Stimulated activated CD8-positive, alpha-beta memory T cell treated with anti-CD3 and anti-CD28 coated beads, Interleukin-15, amount 100 ng/mL, for 1 hour (primary cell): ENCODE measurements around the gene KIFC1.
"Not testable (repeated sequence)": the region's sequence is repeated elsewhere in the genome, so short reads cannot be mapped to it uniquely, and the experiment has no call there.

Experiments used
- DNase-seq: peaks from one replicate; pipeline ENCODE4 v3.0.0-alpha.2; 2020; ENCODE audit warnings: low read depth

KIFC1 gene, protein sequence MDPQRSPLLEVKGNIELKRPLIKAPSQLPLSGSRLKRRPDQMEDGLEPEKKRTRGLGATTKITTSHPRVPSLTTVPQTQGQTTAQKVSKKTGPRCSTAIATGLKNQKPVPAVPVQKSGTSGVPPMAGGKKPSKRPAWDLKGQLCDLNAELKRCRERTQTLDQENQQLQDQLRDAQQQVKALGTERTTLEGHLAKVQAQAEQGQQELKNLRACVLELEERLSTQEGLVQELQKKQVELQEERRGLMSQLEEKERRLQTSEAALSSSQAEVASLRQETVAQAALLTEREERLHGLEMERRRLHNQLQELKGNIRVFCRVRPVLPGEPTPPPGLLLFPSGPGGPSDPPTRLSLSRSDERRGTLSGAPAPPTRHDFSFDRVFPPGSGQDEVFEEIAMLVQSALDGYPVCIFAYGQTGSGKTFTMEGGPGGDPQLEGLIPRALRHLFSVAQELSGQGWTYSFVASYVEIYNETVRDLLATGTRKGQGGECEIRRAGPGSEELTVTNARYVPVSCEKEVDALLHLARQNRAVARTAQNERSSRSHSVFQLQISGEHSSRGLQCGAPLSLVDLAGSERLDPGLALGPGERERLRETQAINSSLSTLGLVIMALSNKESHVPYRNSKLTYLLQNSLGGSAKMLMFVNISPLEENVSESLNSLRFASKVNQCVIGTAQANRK

DNA sequence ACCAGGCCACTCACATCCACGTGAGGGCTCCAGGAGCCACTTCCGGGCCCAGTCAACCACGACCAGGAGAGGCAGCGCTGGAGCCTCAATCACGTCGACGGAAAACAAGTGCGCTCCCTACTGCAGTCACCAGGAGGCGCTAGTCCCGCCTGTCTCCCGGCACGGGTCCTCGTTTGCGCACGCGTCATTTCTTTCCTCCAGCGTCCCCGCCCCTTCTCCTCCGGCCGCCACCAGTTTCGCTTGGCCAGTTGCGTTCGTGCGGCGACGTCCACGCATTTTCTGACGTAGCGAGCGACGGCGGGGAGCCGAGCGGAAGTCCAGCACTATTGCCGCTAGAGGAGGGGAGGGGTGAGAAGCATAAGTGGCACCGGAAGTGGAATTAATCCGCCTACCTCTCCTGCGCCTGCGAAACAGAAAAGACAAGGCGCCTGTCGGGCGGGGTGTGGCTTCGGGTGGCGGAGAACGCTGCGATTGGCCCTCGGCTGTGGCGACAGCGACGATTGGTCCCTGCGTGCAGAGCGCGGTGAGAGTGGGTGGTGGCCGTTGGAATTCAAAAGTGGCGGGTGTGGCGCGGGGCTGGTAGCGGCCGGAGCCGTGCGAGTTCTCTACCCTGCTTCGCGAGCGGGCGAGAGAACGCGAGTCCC is at the start of gene KIFC1:
Gene KIFC1, plus strand, starts transcription at position 546 of the 644 bp plus-strand sequence. CDS start 163 bp downstream, outside the sequence.
- DNase-seq = peak; percentile 98

DNA sequence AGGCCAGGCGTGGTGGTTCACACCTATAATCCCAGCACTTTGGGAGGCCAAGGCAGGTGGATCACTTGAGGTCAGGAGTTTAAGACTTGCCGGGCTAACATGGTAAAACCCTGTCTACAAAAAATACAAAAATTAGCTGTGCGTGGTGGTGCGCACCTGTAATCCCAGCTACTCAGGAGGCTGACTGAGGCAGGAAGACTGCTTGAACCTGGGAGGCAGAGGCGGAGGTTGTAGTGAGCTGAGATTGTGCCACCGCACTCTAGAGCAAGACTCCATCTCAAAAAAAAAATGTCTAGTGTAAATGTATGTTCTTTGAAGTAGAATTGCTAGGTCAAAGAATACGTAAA is 48.0 kb upstream of the KIFC1 start:
- DNase-seq = not testable (repeated sequence)

DNA sequence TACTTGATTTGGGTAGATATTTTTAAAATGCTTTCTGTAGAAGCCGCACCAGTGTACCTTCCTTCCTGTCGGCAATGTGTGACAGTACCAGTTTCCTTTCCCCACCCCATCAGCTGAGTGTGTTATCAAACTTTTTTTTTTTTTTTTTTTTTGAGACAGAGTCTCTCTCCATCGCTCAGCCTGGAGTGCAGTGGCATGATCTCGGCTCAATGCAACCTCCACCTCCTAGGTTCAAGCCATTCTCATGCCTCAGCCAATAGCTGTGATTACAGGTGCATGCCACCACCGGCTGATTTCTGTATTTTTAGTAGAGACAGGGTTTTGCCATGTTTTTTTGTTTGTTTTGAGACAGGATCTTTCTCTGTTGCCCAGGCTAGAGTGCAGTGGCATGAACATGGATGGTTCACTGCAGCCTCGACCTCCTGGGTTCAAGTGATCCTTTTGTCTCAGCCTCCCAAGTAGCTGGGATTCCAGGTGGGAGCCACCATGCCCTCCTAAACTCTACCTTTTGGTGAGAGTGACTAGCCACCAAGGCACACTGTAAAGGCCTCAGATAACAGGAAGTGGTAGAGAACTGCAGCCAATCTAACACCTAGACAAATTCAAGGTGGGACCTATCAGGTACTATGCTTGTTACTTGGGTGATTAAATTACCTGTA is 47.5 kb upstream of the KIFC1 start:
- no peak for DNase-seq

DNA sequence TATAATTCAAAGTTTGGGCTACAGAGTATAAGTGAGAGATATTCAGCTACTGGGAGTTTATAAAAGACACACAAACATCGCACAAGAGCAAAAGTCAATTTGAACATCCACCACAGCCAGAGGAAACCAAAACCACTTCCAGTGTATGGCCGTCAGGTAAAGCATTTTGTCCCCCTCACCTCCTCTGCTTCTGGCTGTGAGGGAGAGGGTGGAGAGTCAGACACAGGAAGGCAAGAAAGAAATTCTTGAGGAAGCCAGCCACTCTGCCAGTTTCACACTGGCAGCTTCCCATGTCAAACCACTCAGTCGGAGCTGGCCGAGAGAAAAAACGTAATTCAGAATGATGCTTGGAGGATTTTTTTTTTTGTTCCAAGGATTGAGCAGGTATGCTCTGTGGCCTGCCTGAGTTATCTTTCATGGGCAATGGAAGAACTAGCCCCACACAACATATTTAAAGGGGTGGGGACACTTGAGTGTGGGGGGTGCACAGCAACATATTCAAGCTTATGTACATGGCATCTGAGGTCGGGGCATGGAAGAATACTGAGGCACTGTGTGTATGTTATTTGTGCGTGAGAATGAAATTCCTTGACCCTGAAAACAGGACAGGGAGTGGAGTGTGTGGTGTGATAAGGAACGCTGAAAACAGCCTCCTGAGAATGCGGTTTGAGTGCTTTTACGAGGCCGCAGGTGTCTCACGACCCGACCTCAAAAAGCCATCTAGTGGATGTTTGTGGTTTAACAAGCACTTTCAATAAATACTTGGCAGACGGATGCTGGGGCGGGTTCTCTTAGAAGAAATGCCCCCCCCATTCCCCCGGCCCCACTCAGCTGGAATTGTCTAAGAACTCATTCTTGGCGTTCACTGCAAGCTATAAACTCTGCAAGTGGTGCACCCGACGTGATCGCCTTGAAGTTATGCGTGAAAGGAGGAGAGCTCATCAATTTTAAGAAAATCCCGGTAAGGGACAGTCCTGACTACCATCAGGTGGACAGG is 46.6 kb upstream of the KIFC1 start:
- peak; percentile 49 for DNase-seq

DNA sequence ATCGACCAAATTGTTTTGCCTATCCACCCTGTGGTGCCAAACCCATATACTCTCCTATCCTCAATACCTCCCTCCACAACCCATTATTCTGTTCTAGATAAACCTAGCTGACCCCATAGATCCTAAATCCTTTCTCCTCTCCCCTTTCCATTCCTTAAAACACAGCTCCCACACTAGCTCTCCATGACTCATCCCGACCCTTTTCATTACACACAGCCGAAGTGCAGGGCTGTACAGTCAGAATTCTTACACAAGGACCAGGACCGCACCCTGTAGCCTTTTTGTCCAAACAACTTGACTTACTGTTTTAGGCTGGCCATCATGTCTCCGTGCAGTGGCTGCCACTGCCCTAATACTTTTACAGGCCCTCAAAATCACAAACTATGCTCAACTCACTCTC is 44.7 kb upstream of the KIFC1 start:
- DNase-seq = not testable (repeated sequence)

DNA sequence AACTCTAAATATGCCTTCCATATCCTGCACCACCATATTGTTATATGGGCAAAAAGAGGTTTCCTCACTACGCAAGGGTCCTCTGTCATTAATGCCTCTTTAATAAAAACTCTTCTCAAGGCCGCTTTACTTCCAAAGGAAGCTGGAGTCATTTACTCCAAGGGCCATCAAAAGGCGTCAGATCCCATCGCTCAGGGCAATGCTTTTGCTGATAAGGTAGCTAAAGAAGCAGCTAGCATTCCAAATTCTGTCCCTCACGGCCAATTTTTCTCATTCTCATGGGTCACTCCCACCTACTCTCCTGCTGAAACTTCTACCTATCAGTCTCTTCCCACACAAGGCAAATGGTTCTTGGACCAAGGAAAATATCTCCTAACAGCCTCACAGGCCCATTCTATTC is 43.8 kb upstream of the KIFC1 start:
- DNase-seq = no peak

DNA sequence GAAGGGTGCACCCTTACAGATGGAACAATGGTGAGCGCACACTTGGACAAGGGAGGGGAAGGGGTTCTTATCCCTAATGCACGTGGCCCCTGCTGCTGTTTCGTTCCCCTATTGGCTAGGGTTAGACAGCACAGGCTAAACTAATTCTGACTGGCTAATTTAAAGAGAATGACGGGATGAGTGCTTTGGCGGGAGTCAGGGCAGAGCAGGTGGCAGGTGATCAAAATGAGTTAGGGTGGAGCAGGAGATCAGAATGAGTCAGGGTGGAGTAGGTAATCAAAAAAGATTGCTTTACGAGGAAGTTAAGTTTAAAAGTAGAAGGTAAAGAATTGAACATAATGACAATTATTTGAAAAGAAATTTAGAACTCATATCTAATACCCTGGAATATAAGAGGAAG is 35.8 kb upstream of the KIFC1 start:
- DNase-seq = not testable (repeated sequence)

DNA sequence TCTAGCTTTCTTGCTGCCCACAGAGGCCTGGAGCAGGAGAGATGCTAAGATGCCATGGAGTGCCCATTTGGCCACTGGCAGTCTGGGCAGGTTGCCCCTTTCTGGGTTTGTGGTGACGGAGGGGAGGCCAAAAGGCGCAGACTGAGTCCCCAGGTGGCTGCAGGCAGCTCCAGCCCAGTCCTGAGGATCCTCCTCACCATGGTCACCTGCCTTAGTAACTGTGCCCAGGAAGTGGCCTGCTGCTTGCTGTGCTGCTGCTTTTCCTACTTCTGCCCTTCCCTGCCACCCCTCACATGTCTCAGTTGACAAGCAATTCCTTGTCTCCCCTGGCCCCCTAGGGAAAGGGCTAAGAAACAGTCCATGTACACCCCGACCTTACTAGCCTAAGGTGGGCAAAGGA is 35.3 kb upstream of the KIFC1 start:
- DNase-seq = no peak

DNA sequence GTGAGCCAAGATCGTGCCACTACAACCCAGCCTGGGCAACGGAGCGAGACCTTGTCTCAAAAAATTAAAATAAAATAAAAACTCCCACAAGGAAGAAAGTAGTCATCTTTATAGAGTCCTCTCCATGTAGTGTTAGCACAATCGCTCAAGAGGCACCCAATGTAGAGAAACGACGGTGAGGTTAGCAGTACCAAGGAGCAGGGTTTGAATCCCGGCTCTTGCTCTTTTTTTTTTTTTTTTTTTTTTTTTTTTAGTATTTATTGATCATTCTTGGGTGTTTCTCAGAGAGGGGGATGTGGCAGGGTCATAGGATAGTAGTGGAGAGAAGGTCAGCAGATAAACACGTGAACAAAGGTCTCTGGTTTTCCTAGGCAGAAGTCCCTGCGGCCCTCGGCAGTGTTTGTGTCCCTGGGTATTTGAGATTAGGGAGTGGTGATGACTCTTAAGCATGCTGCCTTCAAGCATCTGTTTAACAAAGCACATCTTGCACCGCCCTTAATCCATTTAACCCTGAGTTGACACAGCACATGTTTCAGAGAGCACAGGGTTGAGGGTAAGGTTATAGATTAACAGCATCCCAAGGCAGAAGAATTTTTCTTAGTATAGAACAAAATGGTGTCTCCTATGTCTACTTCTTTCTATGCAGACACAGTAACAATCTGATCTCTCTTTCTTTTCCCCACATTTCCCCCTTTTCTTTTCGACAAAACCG is 34.3 kb upstream of the KIFC1 start:
- not testable (repeated sequence) for DNase-seq

DNA sequence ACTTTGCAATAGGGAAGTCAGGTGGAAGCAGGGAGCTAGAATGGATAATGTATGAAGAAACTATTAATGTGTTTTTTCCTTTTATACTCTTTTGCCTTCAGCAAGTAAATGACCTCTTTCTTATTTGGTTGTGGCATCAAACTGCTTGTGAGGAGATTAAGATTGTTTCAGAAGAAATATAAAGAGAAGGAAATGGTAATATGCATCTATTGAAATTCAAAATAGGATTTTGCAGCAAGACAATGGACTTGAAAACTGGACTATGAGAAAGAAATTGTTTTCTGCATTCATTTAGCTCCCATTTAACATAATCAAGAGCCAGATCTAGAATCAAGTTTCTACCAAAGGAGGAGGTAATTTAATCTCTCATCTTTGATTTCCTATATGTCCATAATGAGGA is 32.3 kb upstream of the KIFC1 start:
- no peak for DNase-seq

DNA sequence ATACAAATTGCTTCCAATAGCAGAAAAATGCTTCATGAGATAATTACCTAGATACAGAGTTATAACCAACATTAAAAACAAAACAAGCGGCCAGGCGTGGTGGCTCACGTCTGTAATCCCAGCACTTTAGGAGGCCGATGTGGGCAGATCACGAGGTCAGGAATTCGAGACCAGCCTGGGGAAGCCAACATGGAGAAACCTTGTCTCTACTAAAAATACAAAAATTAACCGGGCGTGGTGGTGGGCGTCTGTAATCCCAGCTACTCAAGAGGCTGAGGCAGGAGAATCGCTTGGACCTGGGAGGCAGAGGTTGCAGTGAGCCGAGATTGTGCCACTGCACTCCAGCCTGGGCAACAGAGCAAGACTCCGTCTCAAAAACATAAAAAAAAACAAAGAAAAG is 28.1 kb upstream of the KIFC1 start:
- not testable (repeated sequence) for DNase-seq

DNA sequence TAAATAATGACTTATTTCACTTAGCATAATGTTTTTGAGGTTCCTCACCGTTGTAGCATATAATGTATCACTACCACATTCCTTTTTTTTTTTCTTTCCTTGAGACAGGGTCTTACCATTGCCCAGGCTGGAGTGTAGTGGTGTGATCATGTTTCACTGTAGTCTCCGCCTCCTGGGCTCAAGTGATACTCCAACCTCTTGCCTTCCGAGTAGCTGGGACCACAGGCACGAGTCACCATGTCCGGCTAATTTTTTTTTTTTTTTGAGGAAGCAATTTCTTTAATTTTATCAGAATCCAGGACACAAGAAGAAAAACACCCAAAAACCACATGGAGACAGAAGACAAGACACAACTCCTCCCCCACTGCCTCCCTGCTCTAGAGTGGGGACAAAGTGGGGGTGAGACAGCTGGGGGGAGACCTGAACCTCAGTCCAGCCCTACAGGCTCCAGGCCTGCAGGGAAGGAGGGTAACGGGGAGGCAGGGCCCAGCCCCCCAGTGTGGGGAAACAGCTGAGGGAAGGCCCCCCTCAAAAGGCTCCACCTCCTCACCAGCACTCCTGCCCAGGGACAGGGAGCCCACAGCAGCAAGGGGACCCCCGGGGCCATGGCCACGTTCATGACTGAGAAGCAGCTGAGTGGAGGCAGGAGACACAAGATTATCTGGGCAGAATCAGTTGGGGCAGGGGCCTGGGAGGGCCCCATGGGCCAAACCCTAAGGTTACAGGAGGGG is 27.0 kb upstream of the KIFC1 start:
- not testable (repeated sequence) for DNase-seq

DNA sequence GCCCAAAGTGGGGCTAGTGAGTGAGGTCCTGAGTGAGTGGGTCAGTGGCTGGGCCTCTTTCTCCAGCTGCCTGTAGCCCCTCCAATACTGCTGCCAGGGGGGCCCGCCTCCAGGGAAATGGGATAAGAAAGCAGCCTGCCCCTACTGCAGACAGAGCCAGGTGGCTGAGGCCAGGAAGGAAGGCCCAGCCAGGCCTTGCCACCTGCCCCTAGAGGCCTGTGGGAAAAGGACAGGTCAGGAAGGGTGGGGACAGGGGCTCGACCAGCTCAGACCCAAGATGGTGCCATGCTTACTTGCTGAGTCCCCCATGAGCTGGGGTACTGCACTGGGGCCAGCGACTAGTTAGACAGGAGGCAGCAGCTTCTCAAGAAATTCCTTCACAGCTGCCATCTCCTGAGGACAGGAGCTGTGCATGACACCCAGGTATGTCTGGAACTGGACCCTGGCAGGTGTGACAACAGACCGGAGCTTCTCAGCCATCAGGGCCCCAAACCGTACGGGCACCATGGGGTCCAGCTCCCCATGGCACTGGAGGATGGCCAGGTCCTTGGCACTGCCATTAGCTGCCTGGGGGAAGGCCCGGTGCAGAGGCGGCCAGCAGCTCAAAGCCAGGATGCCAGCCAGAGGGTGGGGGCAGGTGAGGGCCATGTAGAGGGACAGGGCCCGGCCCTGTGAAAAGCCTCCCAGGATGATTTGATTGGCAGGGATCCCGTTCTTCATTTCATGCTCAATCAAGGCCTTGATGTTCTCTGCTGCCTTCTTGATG is 26.2 kb upstream of the KIFC1 start:
- DNase-seq = not testable (repeated sequence)

DNA sequence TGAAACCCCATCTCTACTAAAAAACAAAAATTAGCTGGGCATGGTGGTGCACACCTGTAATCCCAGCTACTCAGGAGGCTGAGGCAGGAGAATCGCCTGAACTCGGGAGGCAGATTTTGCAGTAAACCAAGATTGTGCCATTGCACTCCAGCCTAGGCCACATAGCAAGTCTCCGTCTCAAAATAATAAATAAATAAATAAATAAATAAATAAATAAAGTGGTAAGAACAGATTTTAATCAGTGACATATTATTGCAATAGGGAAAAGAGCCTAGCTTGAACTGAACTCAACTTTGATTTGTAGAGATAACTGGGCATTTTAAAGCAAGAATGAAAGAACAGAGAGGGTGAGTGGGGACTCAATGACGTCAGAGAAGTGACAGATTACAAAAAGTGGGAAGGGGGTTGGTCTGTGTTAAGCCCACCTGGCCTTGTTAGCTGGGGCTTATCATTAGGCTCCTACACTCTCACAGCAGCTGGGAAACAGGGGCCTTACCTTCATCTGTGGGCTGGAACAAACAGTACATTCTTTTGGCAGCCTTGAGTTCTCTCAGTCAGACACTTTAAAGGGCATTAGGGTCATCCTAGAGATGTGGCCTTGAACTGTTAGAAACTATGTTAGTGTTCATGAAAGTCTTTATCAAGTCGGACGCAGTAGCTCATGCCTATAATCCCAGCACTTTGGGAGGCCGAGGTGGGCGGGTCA is 24.5 kb upstream of the KIFC1 start:
- DNase-seq = no peak

DNA sequence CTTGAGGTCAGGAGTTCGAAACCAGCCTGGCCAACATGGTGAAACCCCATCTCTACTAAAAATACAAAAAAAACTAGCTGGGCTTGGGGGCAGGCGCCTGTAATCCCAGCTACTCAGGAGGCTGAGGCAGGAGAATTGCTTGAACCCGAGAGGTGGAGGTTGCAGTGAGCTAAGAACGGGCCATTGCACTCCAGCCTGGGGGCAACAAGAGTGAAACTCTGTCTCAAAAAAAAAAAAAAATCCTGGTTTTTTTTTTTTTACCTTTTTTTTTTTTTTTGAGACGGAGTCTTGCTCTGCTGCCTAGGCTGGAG is 24.0 kb upstream of the KIFC1 start:
- not testable (repeated sequence) for DNase-seq

DNA sequence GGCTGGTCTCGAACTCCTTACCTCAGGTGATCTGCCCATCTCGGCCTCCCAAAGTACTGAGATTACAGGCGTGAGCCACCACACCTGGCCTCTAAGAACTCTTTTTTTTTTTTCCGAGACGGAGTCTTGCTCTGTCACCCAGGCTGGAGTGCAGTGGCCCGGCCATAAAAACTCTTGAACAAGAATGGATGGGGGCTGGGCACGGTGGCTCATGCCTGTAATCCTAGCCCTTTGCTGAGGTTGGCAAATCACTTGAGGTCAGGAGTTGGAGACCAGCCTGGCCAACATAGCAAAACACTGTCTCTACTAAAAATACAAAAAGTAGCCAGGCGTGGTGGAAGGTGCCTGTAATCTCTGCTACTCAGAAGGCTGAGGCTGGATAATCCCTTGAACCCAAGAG is 19.7 kb upstream of the KIFC1 start:
- not testable (repeated sequence) for DNase-seq

DNA sequence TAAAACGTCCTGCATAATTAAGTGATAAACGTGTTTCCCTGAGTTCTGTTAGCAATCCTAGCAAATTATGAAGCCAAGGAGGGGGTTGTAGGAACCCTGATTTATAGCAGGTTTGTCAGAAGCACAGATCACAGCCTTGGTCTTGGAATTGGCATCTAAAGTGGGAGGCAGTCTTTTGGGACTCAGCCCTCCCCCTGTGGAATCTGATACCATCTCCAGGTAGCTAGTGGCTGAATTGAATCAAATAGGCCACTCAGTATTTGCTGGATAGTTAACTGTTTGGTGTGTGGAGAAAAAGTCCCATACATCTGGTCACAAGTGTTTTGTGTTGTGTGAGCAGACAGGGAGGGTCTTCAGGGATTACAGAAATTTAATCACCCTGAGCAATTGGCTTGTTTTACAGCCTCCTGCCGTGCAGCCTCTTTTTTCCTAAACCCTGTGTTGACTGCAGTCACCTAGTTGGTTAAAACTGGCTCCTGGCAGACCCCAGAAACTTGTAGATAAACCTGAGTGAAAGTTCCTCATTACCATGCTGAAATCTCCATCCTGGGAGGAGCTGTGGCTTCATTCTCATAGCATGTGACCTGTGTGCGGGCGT is 19.0 kb upstream of the KIFC1 start:
- no peak for DNase-seq
